Measurements from ENCODE around the gene C2CD2.

Gene C2CD2

DNA sequence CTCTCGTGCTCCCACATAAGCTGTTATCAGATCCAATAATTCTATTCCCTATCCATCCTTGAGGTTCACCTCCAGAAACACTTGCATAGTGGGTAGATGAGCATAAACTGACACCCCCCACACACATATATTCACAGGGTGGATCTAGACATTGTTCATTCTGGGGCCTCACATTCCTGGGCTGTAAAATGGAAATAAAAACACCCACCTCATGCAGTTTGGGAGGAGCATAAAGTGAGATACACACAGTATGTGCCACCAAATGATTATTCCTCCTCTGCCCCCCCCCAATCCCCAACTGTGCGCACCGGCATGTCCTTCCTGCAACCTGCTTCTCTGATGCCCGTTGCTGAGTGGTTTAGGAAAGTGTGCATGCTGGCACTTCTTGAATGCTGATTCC lies 92.6 kb downstream of the C2CD2 start:
- DNase-seq: no peak

GRCh38 chr21:41859297-41859980 lies 94.4 kb downstream of the C2CD2 start:
- DNase-seq: no peak

DNA sequence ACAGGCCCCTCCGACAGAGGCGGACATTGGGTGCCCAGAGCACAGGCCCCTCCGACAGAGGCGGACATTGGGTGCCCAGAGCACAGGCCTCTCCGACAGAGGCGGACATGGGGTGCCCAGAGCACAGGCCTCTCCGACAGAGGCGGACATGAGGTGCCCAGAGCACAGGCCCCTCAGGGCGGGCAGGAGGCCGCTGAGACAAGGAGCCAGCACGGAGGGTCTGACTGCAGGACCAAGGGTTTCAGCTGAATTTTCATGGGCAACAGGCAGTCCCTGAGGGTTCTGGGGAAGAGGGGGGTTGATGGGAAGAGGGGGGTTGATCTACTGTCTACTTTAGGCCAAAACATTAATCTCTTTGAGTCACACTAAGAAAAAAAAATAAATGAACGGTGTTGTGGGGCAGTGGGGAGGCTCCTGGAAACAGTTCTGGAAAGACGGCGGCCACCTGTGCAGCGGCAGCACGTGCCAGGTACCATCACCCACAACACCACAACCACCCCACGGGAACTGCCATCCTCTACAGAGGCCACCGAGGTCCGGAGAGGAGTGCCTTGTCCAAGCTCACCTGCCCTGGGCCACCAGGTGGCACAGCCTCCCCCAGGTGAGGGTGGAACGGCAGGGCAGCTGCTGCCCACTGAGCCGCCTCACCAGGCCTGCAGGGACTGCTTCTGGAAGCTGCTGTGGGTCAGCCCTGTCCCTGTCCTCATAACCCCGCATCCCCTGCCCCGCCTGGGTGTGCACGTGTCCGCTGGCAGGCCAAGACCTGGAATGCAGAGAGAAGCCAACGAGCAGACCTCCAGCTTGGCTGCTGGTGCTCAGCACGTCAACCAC lies 95.1 kb downstream of the C2CD2 start:
- no peak for DNase-seq

- DNase-seq: no peak
Observed at GRCh38 chr21:41857771-41858300, 96.0 kb downstream of the C2CD2 start.

- no peak for DNase-seq
Observed at GRCh38 chr21:41856572-41856971, 97.2 kb downstream of the C2CD2 start.

GRCh38 chr21:41854426-41854995 lies 99.3 kb downstream of the C2CD2 start:
- no peak for DNase-seq

- DNase-seq: no peak
Observed at GRCh38 chr21:41852929-41853320, 100.9 kb downstream of the C2CD2 start.

GRCh38 chr21:41852151-41852928 lies 101.5 kb downstream of the C2CD2 start:
- no peak for DNase-seq

DNA sequence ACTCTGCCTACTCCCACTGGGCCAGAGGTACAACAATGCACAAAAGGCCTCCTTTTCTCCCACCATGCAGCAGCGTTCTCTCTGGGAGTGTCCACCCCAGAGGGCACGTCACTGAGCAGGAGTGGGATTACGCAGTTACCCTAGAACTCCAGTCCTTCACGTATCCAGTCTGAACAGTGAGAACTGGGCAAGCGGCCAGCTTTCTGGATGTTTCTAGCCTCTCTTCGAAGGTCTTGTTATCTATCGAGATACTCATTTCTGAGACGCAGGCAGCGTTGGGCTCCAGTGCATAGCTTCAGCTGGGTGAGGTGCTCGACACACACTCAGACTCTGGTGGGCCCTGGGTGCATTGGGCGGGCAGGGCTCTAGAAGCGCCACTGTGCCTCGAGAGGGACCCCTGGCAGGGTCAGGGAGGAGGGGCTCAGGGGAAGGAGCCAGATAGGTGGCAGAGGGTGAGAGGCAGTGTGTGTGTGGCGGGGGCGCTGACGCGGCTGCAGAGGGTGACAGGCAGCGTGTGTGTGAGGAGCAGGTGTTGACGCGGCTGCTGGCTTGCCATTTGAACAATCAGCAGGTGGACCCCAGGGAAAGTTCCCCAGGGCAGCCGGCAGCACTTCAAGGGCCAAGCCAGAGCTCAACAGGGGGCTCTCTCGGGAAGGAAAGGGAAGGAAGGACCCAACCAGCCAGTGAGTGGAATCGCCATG lies 102.6 kb downstream of the C2CD2 start:
- DNase-seq: no peak

GRCh38 chr21:41850085-41850484 lies 103.7 kb downstream of the C2CD2 start:
- DNase-seq: no peak

DNA sequence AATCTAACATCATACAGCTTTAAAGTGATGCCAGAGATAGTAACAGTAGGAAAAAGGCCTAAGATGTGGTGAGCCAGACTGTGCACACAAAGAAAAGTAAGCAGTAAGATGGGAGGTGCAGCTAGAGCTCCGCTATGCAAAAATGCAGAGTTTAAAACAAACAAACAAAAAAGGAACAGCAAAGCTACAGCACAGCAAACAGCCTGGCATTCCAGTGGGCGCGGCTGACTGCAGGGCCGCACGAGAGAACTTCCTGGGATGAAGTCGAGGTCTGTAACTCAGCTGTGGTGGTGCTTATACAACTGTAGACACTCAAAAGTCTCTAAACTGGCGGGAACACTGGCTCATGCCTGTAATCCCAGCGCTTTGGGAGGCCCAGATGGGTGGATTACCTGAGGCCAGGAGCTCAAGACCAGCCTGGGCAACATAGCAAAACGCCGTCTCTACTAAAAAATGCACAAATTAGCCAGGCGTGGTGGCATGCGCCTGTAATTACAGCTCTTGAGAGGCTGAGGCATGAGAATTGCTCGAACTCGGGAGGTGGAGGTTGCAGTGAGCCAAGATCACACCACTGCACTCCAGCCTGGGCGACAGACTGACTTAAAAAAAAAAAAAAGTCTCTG lies 104.7 kb downstream of the C2CD2 start:
- no peak for DNase-seq

DNA sequence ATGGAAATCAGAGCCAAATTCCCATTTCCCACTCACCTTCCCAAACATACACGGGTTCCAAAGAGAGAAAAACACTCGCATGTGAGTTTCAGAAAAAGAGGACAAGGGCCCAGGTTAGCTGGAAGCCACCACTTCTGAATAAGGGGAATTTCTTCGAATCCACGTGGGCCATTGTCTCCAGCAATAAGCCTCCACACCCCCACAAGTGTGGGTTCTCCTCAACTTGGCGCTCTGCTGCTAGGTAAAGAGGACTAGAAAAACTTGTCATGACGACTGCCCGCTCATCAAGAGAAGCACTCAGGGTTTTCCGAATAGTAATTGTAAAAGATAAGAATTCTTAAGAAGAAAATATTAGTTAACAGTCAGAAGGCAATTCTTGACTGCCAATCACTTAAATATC lies 105.3 kb downstream of the C2CD2 start:
- DNase-seq: no peak

GRCh38 chr21:41847066-41847804 lies 106.6 kb downstream of the C2CD2 start:
- no peak for DNase-seq

GRCh38 chr21:41846536-41846935 lies 107.3 kb downstream of the C2CD2 start:
- no peak for DNase-seq

DNA sequence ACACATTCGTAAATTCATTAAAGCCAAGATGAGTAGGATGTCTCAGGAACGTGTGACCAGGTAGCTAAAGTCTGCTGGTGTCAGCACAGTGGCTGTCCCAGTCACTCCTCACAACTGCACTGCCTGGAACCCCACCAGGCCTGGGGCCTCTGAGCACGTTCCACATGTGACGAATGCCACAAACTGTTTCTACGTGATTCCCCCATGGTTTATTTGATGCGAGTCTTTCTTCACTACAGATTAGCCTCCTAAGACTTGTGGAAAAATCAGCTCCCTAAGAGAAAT lies 107.8 kb downstream of the C2CD2 start:
- DNase-seq: no peak

GRCh38 chr21:41845310-41846032 lies 108.3 kb downstream of the C2CD2 start:
- no peak for DNase-seq

DNA sequence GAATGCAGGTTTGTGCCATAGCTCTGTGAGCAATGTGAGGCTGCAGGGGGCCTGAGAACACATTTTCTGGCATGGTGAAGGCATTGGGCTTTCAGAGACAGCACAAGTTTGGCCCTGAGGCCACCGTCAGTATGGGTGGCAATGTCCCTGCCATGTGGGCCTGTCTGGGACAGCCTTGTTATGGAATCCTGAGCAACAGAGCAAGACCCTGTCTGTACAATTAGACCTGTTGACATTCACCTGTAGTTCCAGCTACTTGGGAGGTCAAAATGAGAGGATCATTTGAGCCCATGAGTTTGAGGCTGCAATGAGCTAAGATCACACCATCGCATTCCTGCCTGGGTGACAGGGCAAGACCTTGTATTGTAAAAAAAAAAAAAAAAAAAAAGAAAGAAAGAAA lies 110.2 kb downstream of the C2CD2 start:
- no peak for DNase-seq

DNA sequence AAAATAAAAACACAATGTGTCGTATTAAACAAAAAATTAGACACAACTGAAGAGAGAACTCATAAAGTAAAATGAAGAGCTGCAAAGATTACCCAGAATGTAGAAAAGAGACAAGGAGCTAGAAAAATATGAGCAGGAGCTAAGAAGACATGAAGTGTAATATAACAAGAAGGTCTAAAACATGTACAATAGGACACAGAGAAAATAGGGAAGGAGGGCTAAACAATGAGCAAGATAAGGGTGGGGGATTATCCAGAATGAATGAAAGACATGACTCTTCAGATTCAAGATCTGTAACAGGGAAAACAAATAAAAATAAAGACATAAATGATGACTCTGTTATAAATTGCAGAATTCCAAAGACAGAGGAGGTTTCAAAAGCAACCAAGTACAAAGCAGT lies 112.9 kb downstream of the C2CD2 start:
- no peak for DNase-seq

DNA sequence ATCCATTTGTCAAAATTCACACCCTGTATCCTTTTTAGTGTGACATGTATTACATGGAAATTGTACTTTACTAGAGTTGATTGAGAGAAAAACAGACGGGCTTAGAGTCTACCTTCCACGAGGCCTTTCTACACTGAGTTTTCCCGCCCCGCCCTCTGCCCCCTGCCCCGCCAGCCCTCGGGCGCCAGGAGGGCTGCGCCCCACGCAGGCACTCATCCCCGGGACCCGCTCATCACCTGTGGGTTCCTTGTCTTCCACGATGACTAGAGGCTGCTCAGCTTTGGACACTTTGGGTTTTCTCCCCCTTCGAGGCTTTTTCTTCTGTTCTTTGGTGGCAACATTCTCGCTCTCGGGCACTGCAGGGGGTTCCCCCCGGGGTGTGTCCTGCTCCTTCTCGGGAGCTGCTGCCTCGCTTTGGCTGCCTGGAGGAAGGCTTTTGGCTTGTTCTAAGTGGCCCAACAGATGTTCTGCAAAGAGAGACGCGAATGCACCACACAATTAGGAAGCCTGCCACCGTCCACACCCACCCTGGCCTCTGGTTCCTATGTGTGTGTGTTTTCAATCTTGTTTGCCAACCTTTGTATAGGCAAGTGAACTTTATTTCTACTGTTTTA lies 114.3 kb downstream of the C2CD2 start:
- DNase-seq: no peak

DNA sequence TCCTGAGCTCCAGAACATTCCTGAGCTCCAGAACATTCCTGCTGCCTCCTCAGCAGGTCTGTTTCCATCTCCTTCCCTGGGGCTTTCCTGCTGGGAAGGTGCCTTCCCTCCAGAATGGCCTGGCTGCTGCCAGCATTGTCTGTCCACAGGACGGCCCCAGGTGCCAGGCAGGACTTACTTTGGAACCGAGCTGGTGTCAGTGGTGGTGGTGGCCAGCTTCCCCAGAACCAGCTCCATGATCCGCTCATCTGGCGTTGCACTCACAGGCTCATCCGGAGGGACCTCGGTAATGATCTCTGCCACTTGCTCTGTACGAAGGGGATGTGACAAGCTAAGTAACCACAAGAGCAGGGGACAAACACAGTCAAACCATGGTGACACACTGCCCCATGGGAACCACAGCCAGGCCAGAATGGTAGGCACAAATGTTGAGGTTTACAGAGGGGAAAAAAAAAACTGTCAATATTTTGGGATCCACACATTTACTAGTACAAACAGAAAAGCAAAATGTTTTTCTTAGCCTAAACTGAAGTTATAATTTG lies 116.0 kb downstream of the C2CD2 start:
- DNase-seq: no peak
